Right ventricle myocardium inferior (tissue), 1 donor: ENCODE results near the gene TFAP2C. TPM values are rescaled to one million over a fixed set of nuclear protein-coding genes. Genes with fewer than 3 reads are reported as not detected.
A peak's percentile ranks its signal among the peaks of the same experiment; 100 is the strongest.
"Not testable (repeated sequence)": the region's sequence is repeated elsewhere in the genome, so short reads cannot be mapped to it uniquely, and the experiment has no call there.

Experiments used
- ATAC-seq: fragments of 200-7000 bp; cut with Tn5 transposase; one replicate; pipeline ENCODE4 v1.9.1; 2020; ENCODE audit warnings: mild to moderate bottlenecking, moderate library complexity
- DNase-seq: peaks from one replicate; pipeline ENCODE4 v3.0.0; 2021; ENCODE audit errors: missing footprints
- intact Hi-C: fragments of 100-400 bp; cut with DNase I; formaldehyde crosslinking; loops from one replicate; pipeline ENCODE4 v1.11.0; 2022
- total RNA-seq: library from RNA; stranded (reverse); fragmentation: NEBNext Ultra II Directional; extraction: Animal tissue kit (Norgen Biotek cat#: 25700); gene quantifications from one replicate; pipeline ENCODE4 v1.2.1, GENCODE V29; 2021
- donor health status: DM: no; HTN: yes; CAD: no; lungs with severe emphysema.

The TFAP2C gene
- total RNA-seq, 1 donor from 2014 or later: 0.22 TPM

DNA sequence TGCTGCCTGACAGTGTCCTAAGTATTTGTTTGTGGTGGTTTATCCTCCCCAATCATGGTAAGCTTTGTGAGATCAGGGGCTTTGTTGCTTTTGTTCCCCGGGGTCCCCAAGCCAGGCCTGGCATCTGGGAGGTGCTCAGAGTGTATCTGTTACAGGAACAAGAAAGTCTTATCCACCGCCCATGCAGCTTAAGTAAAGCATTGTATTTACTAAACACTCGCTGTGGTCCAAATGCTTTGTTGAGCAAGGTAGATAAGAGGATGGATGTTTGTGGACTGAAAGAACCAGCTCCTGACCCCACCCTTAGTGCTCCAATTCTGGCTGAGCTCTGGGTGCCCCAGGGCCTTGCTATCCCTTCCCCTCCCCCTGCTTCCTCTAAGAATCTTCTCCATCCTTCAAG is 19.8 kb upstream of the TFAP2C start:
- no peak for DNase-seq
- no peak for ATAC-seq
- intact Hi-C loops: no loop called here

DNA sequence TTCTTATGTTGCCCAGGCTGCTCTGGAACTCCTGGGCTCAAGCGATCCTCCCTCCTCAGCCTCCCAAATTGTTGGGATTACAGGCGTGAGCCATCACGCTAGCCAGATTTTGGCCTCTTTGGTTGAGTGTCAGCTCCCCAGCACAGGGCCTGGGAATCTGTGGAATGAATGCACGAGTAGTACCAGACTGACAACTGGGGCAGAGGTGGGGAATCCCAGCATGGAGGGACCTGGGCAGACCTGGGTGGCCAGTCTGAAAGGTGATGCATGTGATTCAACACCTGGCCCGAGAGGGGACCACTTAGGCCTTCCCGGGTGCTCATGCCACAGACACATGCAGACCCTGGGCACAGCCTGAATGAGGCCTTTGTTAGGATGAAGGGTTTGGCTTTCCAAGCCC is 19.0 kb upstream of the TFAP2C start:
- intact Hi-C loops: no loop called here
- DNase-seq (no peak), ATAC-seq (no peak)

DNA sequence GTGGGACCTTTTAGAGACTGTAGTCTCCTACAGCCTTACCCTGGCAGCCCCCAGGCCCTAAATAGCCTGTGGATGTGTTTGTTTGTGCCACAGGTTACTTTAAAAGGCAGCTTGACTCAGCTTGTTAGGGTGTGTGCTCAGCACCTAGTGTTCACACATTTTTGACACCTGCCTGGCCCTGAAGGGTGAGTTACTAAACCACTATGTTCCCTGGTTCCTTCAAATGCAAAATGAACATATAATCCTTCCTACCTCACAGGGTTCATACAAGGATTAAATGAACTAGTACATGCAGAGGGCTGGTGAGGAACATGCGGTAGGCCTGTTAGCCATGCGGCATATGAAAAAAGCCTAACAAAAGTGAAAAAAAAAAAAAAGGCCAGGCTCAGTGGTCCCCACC is 14.9 kb upstream of the TFAP2C start:
- intact Hi-C loops: no loop called here
- ATAC-seq: no peak
- no peak for DNase-seq

DNA sequence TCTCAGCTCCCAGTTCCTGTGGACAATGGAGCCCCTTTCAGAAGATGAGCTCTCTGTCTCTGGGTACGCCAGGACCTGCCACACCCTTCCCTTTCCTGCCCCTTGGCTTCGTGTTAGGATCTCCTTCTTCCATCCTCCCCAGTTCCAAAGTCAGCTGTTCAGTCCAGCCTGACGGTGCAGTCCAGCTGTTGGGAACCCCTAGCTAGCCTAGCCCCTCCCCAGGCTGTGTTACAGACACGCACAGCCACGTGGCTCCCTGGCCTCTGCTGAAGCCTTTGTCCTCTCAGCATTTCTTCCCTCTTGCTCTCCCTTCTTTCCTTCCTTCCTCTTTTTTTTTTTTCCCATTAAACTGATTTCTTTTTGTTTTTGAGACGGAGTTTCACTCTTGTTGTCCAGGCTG is 12.4 kb upstream of the TFAP2C start:
- ATAC-seq: no peak
- DNase-seq: no peak

DNA sequence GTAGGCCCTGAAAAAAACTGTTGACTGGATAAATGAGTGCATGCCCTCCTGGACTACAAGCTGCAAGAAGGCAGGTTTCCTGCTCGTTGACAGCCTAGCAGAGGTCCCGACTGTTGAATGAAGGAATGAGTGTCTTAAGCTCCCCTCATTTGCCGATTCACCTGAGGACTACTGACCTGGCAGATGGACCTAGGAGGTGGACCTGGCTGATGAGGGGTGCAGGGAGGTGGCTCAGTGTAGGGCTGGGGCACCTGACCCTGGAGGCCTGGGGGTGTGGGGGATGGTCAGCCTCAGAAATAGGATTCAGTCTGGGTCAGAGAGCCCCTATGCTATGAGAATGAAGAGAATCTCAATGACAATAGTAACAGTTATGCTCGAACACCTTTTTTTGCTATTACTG is 11.6 kb upstream of the TFAP2C start:
- DNase-seq (no peak), ATAC-seq (no peak)
- intact Hi-C loops: no loop called here

More for the DNA sequence above, 12.4 kb upstream of the TFAP2C start:
- intact Hi-C loops: no loop called here

DNA sequence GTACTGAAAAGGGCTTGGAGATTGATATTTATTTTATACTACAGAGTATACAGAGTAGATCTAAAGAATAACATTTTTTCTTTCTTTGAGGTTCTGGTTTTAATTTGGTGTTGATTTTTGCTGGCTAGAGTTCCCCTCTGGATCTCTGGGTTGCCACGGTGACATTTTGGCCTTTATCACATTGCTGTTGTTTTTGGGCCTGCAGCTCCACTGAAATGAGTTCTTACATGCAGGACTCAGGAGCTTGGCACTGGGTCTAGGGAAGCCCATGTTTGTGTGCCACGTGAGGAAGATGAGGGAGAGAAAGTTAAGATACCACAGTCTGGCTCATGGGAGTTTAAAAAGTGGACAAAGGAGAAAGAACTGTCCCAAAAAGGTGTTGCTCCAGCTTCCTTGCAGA is 7.4 kb upstream of the TFAP2C start:
- DNase-seq (no peak), ATAC-seq (no peak)
- intact Hi-C loops: no loop called here

GRCh38 chr20:56623930-56624329 is 5.2 kb upstream of the TFAP2C start:
- intact Hi-C loops, ATAC-seq, DNase-seq: not testable (repeated sequence)

- DNase-seq (no peak), ATAC-seq (no peak)
- intact Hi-C loops: no loop called here
Measured at GRCh38 chr20:56624786-56625681, 4.1 kb upstream of the TFAP2C start.

GRCh38 chr20:56625837-56626236 is 3.3 kb upstream of the TFAP2C start:
- ATAC-seq (no peak), DNase-seq (no peak)
- intact Hi-C loops: no loop called here

- ATAC-seq (no peak), DNase-seq (no peak)
- intact Hi-C loops: no loop called here
Measured at GRCh38 chr20:56626367-56627121, 2.6 kb upstream of the TFAP2C start.

DNA sequence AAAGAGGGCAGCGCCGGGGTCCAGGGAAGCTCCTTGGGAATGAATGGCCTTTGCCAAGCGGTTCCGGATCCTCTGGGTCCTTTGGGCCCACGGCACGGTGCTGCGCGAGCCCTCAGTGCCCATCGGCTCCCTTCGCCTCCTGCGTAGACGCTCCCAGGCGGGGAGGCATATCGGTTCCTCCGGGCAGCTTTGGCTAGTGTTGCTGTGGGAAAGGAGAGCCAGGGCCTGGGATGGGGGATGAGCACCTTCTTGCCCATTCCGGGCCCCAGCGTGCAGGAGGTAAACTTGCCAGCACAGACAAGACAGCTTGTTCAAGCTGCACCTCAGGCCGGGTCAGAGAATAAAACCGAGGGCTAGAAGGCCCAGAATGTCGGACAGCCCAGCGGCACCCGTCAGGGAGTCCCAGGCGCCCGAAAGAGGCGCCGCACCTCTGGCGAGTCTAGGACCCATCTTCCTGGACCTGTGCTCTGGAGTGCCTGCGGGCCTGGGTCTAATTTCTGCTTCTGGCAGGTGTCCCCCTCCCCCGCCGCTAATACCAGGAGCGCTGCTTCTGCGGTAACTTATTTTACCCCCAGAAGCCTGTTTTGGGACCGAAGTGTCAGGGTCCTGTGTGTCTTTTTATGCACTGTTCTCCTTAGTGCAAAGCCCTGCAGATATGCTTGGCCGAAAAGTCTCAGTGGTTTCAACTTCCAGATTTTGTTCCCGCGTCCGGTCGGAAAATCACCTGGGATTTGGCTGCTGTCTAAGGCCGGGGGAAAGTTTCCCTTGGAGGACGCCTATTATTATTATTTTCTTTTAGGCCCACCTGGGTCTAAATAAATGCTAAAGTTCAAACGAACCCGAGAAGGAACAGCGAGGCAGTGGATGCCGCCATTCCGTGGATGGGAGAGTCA is 1.7 kb upstream of the TFAP2C start:
- no peak for DNase-seq
- no peak for ATAC-seq
- intact Hi-C loops: no loop called here

DNA sequence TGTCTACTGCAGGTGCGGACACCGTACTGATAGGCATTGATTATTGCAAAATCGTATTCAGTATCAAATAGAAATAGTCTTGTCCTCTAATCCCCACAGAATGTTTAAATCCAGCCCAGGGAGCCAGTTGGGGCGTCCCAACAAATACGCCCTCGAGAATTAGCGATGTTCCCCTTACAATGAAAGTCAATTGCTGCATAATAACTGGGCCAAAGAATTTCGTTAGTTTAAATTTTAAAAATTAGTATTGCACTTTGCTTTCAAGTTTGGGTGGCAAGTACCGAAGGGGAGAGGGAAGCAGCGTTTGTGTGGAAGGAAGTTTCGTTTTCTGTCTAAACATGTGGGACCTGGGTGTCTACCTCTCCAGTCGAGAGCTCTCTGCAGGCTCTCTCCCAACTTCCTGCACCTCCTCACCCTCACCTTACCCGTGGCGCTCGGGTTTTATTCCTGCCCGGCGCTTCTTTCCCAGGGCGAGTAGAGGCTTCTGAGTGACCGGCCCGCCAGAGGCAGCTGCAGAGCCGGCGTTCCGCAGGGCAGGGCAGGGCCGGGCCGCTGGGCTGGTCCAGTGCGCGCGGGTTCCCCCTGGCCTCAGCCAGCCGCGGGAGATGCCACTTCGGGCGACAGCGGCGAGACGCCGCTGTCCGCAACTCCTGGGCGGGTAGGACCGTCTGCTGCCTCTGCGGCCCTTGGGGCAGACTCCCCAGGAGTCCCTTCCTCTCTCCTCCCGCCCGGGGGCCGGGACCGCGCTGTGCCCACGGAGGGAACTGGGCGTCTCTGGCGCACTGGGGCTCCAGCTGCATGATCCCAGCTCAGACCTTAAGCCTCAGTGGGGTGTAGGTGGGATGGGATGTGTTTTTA is 862 bp upstream of the TFAP2C start:
- intact Hi-C loops: no loop called here
- ATAC-seq: peak; percentile 18
- DNase-seq: no peak

- intact Hi-C loops: no loop called here
- DNase-seq (no peak), ATAC-seq (no peak)
Measured at GRCh38 chr20:56629464-56630085, 469 bp downstream of the TFAP2C start.

- ATAC-seq (peak; percentile 20), DNase-seq (no peak)
- intact Hi-C loops: no loop called here
Measured at GRCh38 chr20:56630086-56630493, 984 bp downstream of the TFAP2C start.

- ATAC-seq (peak; percentile 23), DNase-seq (no peak)
- intact Hi-C loops: no loop called here
Measured at GRCh38 chr20:56630506-56631317, 1.6 kb downstream of the TFAP2C start.

- DNase-seq (no peak), ATAC-seq (no peak)
Measured at GRCh38 chr20:56631318-56631989, 2.3 kb downstream of the TFAP2C start.

DNA sequence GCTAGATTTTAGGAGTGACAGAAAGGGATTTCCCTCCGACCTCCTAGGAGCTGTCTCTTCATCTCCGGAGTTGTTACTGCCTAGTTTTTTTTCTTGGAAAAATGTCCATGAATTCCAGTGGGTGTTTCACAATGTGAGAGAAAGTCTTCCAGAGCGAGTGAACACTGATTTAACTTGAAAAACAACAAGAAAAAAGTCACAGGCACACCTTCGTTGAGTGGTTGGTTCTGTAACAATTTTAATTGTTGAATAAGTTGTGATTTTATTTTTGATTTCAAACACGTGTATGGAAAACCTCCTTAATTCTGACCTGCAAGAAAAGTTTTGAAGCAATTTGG is 2.9 kb downstream of the TFAP2C start:
- intact Hi-C loops: no loop called here
- DNase-seq: no peak
- ATAC-seq: no peak

More at GRCh38 chr20:56631318-56631989, 2.3 kb downstream of the TFAP2C start:
- intact Hi-C loops: no loop called here
